Adrenal gland (tissue), 5 donors: ENCODE measurements around the gene TMEM234.

Source experiments
- POLR2A ChIP-seq, 2 donors: fragments of 450-650 bp; IDR thresholded peaks; one replicate each; pipeline ENCODE4 v1.6.1; 2017; ENCODE audit warnings: antibody characterized with exemption in 2 of 2, mild to moderate bottlenecking in 2 of 2, moderate library complexity in 1 of 2
- TF ChIP-seq, protein P1 (sequence below), 6 experiments: fragments of 450-650 bp in 4 of 6; fragments of 200-600 bp in 2 of 6; sonication (generic) in 1 of 6; IDR thresholded peaks; 1 replicate in 5 of 6; 2 replicates in 1 of 6; pipeline versions ENCODE4 v1.5.1 to v1.8.0; 2016 to 2021; ENCODE audit warnings: antibody characterized with exemption in 6 of 6, mild to moderate bottlenecking in 2 of 6, moderate library complexity in 1 of 6
- donor health status: DM: no; HTN: no; CAD: no.

GRCh38 chr1:32186077-32186476 is 36.1 kb downstream of the TMEM234 start:
- TF ChIP-seq, protein P1, sequence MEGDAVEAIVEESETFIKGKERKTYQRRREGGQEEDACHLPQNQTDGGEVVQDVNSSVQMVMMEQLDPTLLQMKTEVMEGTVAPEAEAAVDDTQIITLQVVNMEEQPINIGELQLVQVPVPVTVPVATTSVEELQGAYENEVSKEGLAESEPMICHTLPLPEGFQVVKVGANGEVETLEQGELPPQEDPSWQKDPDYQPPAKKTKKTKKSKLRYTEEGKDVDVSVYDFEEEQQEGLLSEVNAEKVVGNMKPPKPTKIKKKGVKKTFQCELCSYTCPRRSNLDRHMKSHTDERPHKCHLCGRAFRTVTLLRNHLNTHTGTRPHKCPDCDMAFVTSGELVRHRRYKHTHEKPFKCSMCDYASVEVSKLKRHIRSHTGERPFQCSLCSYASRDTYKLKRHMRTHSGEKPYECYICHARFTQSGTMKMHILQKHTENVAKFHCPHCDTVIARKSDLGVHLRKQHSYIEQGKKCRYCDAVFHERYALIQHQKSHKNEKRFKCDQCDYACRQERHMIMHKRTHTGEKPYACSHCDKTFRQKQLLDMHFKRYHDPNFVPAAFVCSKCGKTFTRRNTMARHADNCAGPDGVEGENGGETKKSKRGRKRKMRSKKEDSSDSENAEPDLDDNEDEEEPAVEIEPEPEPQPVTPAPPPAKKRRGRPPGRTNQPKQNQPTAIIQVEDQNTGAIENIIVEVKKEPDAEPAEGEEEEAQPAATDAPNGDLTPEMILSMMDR (IDR thresholded peaks at IDR 0.05) = no peak
- no peak for TF ChIP-seq POLR2A (IDR thresholded peaks at IDR 0.05)
